ENCODE data around the gene KRTAP5-4. TPM values are rescaled to one million over a fixed set of nuclear protein-coding genes. Genes with fewer than 3 reads are reported as not detected.

The KRTAP5-4 gene
- total RNA-seq, 1 experiment from 2014 or later = not detected

DNA sequence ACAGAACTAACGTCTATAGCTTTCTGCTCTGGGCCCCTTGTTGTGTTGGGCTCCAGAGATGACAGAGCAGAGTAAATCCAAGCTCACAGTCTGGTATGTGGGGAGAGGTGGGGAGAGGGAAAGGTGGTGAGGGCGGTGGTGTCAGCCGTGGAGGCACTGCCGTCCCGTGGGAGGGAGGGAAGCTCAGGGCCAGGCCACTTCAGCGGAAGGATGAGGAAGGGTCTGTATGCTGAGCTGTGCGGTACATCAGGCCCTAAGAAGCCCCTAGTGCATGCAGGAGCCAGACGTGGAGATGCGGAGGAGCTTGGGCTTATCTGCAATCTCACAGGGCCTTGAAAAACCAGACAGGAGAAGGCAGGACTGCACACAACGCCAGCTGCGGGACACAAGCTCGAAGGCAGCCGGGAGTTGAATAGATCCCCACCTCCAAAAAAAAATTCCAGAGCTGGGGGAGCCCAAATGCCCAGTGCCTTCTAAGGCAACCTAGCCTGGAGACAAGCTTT lies 9.2 kb upstream of the KRTAP5-4 start:
- intact Hi-C loops (cut with micrococcal nuclease; ENCODE audit: unreplicated experiment) = no loop called here
- no peak for ATAC-seq
- ChIA-PET CTCF (interaction anchor here (0.5 to 1.7 kb wide), 4 partner anchors 10 to 135 kb away, joined by 3 to 8 read pairs (median 4); no protein-coding TSS in a partner anchor), POLR2A (no interaction called here)
- Histone ChIP-seq H3K27me3 (ENCODE audit: control insufficient read depth, insufficient read depth, low read length) (peaks cover 9% of the 10 kb centered on the region), H3K4me3 (ENCODE audit: low read depth in 2 of 2, low read length in 2 of 2) (no peak overlapping the region), H3K9me3 (ENCODE audit: control insufficient read depth, insufficient read depth, low read depth, low read length) (no peaks in the 10 kb centered on the region), H3K36me3 (ENCODE audit: control insufficient read depth, insufficient read depth, low read length) (no peaks in the 10 kb centered on the region), H3K4me1 (ENCODE audit: control insufficient read depth, insufficient read depth, low read length) (peaks cover 10% of the 10 kb centered on the region; the same call in 1 of the 2 replicates), H3K27ac (ENCODE audit: low read length) (no peak overlapping the region)
- no peak for DNase-seq (ENCODE audit: low read depth, low spot score)
- no TSS peak for BruUV-seq (replicated peaks)
- TF ChIP-seq, protein P1, sequence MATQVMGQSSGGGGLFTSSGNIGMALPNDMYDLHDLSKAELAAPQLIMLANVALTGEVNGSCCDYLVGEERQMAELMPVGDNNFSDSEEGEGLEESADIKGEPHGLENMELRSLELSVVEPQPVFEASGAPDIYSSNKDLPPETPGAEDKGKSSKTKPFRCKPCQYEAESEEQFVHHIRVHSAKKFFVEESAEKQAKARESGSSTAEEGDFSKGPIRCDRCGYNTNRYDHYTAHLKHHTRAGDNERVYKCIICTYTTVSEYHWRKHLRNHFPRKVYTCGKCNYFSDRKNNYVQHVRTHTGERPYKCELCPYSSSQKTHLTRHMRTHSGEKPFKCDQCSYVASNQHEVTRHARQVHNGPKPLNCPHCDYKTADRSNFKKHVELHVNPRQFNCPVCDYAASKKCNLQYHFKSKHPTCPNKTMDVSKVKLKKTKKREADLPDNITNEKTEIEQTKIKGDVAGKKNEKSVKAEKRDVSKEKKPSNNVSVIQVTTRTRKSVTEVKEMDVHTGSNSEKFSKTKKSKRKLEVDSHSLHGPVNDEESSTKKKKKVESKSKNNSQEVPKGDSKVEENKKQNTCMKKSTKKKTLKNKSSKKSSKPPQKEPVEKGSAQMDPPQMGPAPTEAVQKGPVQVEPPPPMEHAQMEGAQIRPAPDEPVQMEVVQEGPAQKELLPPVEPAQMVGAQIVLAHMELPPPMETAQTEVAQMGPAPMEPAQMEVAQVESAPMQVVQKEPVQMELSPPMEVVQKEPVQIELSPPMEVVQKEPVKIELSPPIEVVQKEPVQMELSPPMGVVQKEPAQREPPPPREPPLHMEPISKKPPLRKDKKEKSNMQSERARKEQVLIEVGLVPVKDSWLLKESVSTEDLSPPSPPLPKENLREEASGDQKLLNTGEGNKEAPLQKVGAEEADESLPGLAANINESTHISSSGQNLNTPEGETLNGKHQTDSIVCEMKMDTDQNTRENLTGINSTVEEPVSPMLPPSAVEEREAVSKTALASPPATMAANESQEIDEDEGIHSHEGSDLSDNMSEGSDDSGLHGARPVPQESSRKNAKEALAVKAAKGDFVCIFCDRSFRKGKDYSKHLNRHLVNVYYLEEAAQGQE (IDR thresholded peaks at IDR 0.05; ENCODE audit: insufficient read depth in 1 of 2, low read depth in 2 of 2, low read length in 1 of 2) = no peak
- TF ChIP-seq TCF7L2 (IDR thresholded peaks at IDR 0.05; ENCODE audit: low read depth, low read length) (no peak), SIN3A (IDR thresholded peaks at IDR 0.05; ENCODE audit: borderline replicate concordance, insufficient read depth, low read depth, low read length) (no peak), POLR2AphosphoS5 (IDR thresholded peaks at IDR 0.05; ENCODE audit: low read depth, low read length) (no peak)
- TF ChIP-seq, protein P2, sequence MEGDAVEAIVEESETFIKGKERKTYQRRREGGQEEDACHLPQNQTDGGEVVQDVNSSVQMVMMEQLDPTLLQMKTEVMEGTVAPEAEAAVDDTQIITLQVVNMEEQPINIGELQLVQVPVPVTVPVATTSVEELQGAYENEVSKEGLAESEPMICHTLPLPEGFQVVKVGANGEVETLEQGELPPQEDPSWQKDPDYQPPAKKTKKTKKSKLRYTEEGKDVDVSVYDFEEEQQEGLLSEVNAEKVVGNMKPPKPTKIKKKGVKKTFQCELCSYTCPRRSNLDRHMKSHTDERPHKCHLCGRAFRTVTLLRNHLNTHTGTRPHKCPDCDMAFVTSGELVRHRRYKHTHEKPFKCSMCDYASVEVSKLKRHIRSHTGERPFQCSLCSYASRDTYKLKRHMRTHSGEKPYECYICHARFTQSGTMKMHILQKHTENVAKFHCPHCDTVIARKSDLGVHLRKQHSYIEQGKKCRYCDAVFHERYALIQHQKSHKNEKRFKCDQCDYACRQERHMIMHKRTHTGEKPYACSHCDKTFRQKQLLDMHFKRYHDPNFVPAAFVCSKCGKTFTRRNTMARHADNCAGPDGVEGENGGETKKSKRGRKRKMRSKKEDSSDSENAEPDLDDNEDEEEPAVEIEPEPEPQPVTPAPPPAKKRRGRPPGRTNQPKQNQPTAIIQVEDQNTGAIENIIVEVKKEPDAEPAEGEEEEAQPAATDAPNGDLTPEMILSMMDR (IDR thresholded peaks at IDR 0.05) = no peak
- in situ Hi-C loops (cut with HindIII; ENCODE audit: low pct_unique_long_range_greater_than_20kb, low sequenced_read_pairs) = loop anchor here (5.0 kb wide), 1 partner anchor 94 kb away; no protein-coding TSS in a partner anchor

DNA sequence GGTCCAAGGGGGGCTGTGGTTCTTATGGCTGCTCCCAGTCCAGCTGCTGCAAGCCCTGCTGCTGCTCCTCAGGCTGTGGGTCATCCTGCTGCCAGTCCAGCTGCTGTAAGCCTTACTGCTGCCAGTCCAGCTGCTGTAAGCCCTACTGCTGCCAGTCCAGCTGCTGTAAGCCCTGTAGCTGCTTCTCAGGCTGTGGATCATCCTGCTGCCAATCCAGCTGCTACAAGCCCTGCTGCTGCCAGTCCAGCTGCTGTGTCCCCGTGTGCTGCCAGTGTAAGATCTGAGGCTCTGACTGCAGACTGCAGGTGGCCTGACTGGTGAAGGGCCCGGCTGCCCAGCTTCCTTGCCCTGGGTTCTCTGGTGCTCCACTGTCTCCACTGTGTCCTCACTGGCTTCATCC lies 8.3 kb upstream of the KRTAP5-4 start:
- Histone ChIP-seq H3K36me3 (ENCODE audit: control insufficient read depth, insufficient read depth, low read length) (no peaks in the 10 kb centered on the region), H3K9me3 (ENCODE audit: control insufficient read depth, insufficient read depth, low read depth, low read length) (no peaks in the 10 kb centered on the region), H3K27ac (ENCODE audit: low read length) (no peak overlapping the region), H3K27me3 (ENCODE audit: control insufficient read depth, insufficient read depth, low read length) (peaks cover 10% of the 10 kb centered on the region), H3K4me3 (ENCODE audit: low read depth in 2 of 2, low read length in 2 of 2) (no peak overlapping the region), H3K4me1 (ENCODE audit: control insufficient read depth, insufficient read depth, low read length) (peaks cover 10% of the 10 kb centered on the region; the same call in 1 of the 2 replicates)
- peak; percentile 18; the same call in 1 of the 2 replicates for ATAC-seq
- DNase-seq (ENCODE audit: low read depth, low spot score) = no peak
- ChIA-PET POLR2A (no interaction called here), CTCF (interaction anchor here (1.7 kb wide), 1 partner anchor 35 kb away, joined by 8 read pairs; no protein-coding TSS in a partner anchor)
- TF ChIP-seq, protein P2 (IDR thresholded peaks at IDR 0.05) = no peak
- TF ChIP-seq POLR2AphosphoS5 (IDR thresholded peaks at IDR 0.05; ENCODE audit: low read depth, low read length) = no peak
- intact Hi-C loops (cut with micrococcal nuclease; ENCODE audit: unreplicated experiment) = no loop called here
- no TSS peak for BruUV-seq (replicated peaks)
- in situ Hi-C loops (cut with HindIII; ENCODE audit: low pct_unique_long_range_greater_than_20kb, low sequenced_read_pairs) = loop anchor here (5.0 kb wide), 1 partner anchor 93 kb away; no protein-coding TSS in a partner anchor
